ENCODE data around the gene RSL1D1.

RSL1D1 gene

DNA sequence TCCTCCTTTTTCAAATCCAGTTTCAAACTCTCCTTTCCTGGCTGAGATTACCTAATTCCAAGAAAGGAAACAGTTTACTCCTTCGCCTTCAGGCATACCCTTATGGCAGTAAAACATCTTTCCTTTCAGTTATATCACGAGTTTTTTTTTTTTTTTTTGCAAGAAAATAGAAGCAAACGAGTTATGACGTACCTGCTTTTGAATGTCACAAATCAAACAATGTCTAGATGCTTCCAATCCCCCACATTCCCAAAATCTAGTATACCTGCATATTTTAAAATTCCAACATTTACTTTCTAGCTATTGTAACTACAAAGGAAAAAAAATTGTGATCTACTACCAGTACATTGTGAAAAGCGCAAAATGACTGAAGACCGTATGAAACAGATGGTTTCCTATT lies 35.5 kb upstream of the RSL1D1 start:
- TF ChIP-seq EZH2phosphoT487 (IDR thresholded peaks at IDR 0.05; ENCODE audit: borderline replicate concordance), result no peak
- TF ChIP-seq, protein P1, sequence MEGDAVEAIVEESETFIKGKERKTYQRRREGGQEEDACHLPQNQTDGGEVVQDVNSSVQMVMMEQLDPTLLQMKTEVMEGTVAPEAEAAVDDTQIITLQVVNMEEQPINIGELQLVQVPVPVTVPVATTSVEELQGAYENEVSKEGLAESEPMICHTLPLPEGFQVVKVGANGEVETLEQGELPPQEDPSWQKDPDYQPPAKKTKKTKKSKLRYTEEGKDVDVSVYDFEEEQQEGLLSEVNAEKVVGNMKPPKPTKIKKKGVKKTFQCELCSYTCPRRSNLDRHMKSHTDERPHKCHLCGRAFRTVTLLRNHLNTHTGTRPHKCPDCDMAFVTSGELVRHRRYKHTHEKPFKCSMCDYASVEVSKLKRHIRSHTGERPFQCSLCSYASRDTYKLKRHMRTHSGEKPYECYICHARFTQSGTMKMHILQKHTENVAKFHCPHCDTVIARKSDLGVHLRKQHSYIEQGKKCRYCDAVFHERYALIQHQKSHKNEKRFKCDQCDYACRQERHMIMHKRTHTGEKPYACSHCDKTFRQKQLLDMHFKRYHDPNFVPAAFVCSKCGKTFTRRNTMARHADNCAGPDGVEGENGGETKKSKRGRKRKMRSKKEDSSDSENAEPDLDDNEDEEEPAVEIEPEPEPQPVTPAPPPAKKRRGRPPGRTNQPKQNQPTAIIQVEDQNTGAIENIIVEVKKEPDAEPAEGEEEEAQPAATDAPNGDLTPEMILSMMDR (conservative IDR thresholded peaks at IDR 0.05; ENCODE audit: low read length), result no peak
- Histone ChIP-seq H3F3A (ENCODE audit: low read depth) (no peaks in the 10 kb centered on the region), H3K36me3 (ENCODE audit: insufficient read depth, low read length) (peaks cover 49% of the 10 kb centered on the region; the same call in 1 of the 2 replicates)

DNA sequence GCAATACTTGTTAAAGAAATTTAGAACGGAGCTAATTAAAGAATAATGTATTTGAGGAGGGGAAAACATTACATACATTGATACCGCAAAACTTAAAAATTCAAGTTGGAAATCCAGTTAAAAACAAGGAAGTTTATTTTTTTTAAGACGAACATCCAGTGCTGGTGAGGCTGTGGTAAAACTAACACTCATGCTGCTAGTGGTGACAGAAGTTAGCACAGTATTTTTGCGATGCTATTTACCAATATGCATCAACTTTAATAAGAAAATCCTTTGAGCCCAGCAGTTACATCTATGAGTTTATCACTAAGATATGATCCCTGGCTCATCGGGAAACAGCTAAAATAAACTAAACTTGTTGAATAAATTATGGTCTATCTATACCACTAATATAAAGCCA lies 32.7 kb upstream of the RSL1D1 start:
- Histone ChIP-seq H3K79me2 (ENCODE audit: insufficient read depth, low read length) (no peaks in the 10 kb centered on the region), H3K36me3 (ENCODE audit: insufficient read depth, low read length) (peaks cover 59% of the 10 kb centered on the region; the same call in 1 of the 2 replicates)

More for the DNA sequence above, 35.5 kb upstream of the RSL1D1 start:
- H3K4me3 ChIP-seq (ENCODE audit: low read length, poor library complexity, severe bottlenecking), result no peak overlapping the region
- no peaks in the 10 kb centered on the region for H4K20me1 ChIP-seq (ENCODE audit: insufficient read depth, low read length, poor library complexity, severe bottlenecking)
- no peaks in the 10 kb centered on the region for H3K9me3 ChIP-seq (ENCODE audit: insufficient read depth, low read depth, low read length)
- no peak overlapping the region for H3K9ac ChIP-seq (ENCODE audit: low read depth, low read length, poor library complexity, severe bottlenecking)
- H3K27me3 ChIP-seq (ENCODE audit: insufficient read depth, low read length, poor library complexity, severe bottlenecking), result no peaks in the 10 kb centered on the region
- H3K4me1 ChIP-seq (ENCODE audit: insufficient read depth, low read length, poor library complexity, severe bottlenecking), result no peaks in the 10 kb centered on the region
- no peak overlapping the region for H3K4me2 ChIP-seq (ENCODE audit: low read depth, low read length, poor library complexity, severe bottlenecking)
- H2AFZ ChIP-seq (ENCODE audit: low read length), result no peak overlapping the region
- H3K79me2 ChIP-seq (ENCODE audit: insufficient read depth, low read length), result no peaks in the 10 kb centered on the region
- H3K9me2 ChIP-seq (replicated peaks; ENCODE audit: low read depth, low read length), result no peaks in the 10 kb centered on the region

DNA sequence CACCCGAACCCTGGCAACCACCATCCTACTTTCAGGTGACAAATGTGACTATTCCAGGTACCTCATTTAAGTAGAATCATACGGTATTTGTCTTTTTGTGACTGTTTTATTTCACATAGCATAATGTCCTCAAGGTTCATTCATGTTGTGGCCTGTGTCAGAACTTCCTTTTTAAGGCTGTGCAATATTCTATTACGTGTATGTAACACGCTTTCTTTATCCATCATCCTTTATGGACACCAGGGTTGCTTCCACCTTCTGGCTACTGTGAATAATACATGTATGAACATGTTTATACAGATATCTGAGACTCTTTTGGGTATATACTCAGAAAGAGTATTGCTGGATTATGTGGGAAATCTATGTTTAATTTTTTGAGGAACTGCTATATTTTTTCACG lies 28.7 kb upstream of the RSL1D1 start:
- Histone ChIP-seq H3F3A (ENCODE audit: low read depth) (no peaks in the 10 kb centered on the region), H3K79me2 (ENCODE audit: insufficient read depth, low read length) (no peaks in the 10 kb centered on the region), H3K9me2 (replicated peaks; ENCODE audit: low read depth, low read length) (no peaks in the 10 kb centered on the region), H3K27me3 (ENCODE audit: insufficient read depth, low read length, poor library complexity, severe bottlenecking) (no peaks in the 10 kb centered on the region), H3K4me1 (ENCODE audit: insufficient read depth, low read length, poor library complexity, severe bottlenecking) (no peaks in the 10 kb centered on the region), H4K20me1 (ENCODE audit: insufficient read depth, low read length, poor library complexity, severe bottlenecking) (no peaks in the 10 kb centered on the region), H3K9ac (ENCODE audit: low read depth, low read length, poor library complexity, severe bottlenecking) (no peak overlapping the region), H3K36me3 (ENCODE audit: insufficient read depth, low read length) (peaks cover 68% of the 10 kb centered on the region; the same call in 1 of the 2 replicates), H2AFZ (ENCODE audit: low read length) (no peak overlapping the region), H3K9me3 (ENCODE audit: insufficient read depth, low read depth, low read length) (no peaks in the 10 kb centered on the region), H3K4me3 (ENCODE audit: low read length, poor library complexity, severe bottlenecking) (no peak overlapping the region), H3K4me2 (ENCODE audit: low read depth, low read length, poor library complexity, severe bottlenecking) (no peak overlapping the region)
- TF ChIP-seq, protein P1 (conservative IDR thresholded peaks at IDR 0.05; ENCODE audit: low read length), result no peak
- TF ChIP-seq EZH2phosphoT487 (IDR thresholded peaks at IDR 0.05; ENCODE audit: borderline replicate concordance), result no peak

More for the DNA sequence above, 32.7 kb upstream of the RSL1D1 start:
- H3K27me3 ChIP-seq (ENCODE audit: insufficient read depth, low read length, poor library complexity, severe bottlenecking), result no peaks in the 10 kb centered on the region
- TF ChIP-seq, protein P1 (conservative IDR thresholded peaks at IDR 0.05; ENCODE audit: low read length), result no peak
- TF ChIP-seq EZH2phosphoT487 (IDR thresholded peaks at IDR 0.05; ENCODE audit: borderline replicate concordance), result no peak
- no peaks in the 10 kb centered on the region for H4K20me1 ChIP-seq (ENCODE audit: insufficient read depth, low read length, poor library complexity, severe bottlenecking)
- H3K9me3 ChIP-seq (ENCODE audit: insufficient read depth, low read depth, low read length), result no peaks in the 10 kb centered on the region
- H3K4me3 ChIP-seq (ENCODE audit: low read length, poor library complexity, severe bottlenecking), result no peak overlapping the region
- no peaks in the 10 kb centered on the region for H3K9me2 ChIP-seq (replicated peaks; ENCODE audit: low read depth, low read length)
- no peaks in the 10 kb centered on the region for H3F3A ChIP-seq (ENCODE audit: low read depth)
- H2AFZ ChIP-seq (ENCODE audit: low read length), result no peak overlapping the region
- no peaks in the 10 kb centered on the region for H3K4me1 ChIP-seq (ENCODE audit: insufficient read depth, low read length, poor library complexity, severe bottlenecking)
- no peak overlapping the region for H3K9ac ChIP-seq (ENCODE audit: low read depth, low read length, poor library complexity, severe bottlenecking)
- H3K4me2 ChIP-seq (ENCODE audit: low read depth, low read length, poor library complexity, severe bottlenecking), result no peak overlapping the region

Measured in Loucy (cell line).